SJSA1 (cell line): ENCODE measurements around the gene FGD5. TPM values are rescaled to one million over a fixed set of nuclear protein-coding genes. Genes with fewer than 3 reads are reported as not detected.

ENCODE experiments used
- DNase-seq, 2 experiments: peaks; one replicate each; pipeline ENCODE4 v3.0.0-alpha.2; 2015 to 2020; ENCODE audit warnings: low spot score in 2 of 2, low read depth in 1 of 2
- H3K27ac ChIP-seq: fragments of 250-450 bp; sonication (Bioruptor Pico); 2 replicates; pipeline ENCODE4 v1.5.1; 2020; ENCODE audit warnings: mild to moderate bottlenecking, moderate library complexity
- H3K27me3 ChIP-seq: fragments of 250-450 bp; sonication (Bioruptor Pico); replicated peaks from 2 replicates; pipeline ENCODE4 v1.5.1; 2020; ENCODE audit warnings: mild to moderate bottlenecking, moderate library complexity
- H3K36me3 ChIP-seq: fragments of 250-450 bp; sonication (Bioruptor Pico); 2 replicates; pipeline ENCODE4 v1.5.1; 2020; ENCODE audit warnings: mild to moderate bottlenecking
- H3K4me1 ChIP-seq: fragments of 250-450 bp; sonication (Bioruptor Pico); replicated peaks from 2 replicates; pipeline ENCODE4 v1.6.1; 2021; ENCODE audit warnings: mild to moderate bottlenecking
- H3K4me3 ChIP-seq: fragments of 250-450 bp; sonication (Bioruptor Pico); 2 replicates; pipeline ENCODE4 v1.5.1; 2020; ENCODE audit warnings: mild to moderate bottlenecking
- H3K9me3 ChIP-seq: fragments of 250-450 bp; sonication (Bioruptor Pico); replicated peaks from 2 replicates; pipeline ENCODE4 v1.5.1; 2020; ENCODE audit warnings: mild to moderate bottlenecking
- total RNA-seq: library from RNA; depleted of rRNA; stranded (reverse); fragments of >200 nt; shearing (Covaris generic); gene quantifications from 2 replicates; pipeline ENCODE4 v1.2.3, GENCODE V29; 2014

The FGD5 gene
- total RNA-seq, 1 experiment from 2014 or later = not detected

GRCh38 chr3:14920536-14920935, 101.8 kb downstream of the FGD5 start:
- Histone ChIP-seq H3K4me3 (no peak overlapping the region), H3K36me3 (no peaks in the 10 kb centered on the region)
- no peak for DNase-seq

GRCh38 chr3:14921034-14921616, 102.4 kb downstream of the FGD5 start:
- Histone ChIP-seq H3K4me1 (peaks cover 4% of the 10 kb centered on the region; the same call in 1 of the 2 replicates), H3K27me3 (no peaks in the 10 kb centered on the region; the same call in 1 of the 2 replicates), H3K27ac (no peak overlapping the region), H3K9me3 (no peaks in the 10 kb centered on the region), H3K4me3 (no peak overlapping the region), H3K36me3 (no peaks in the 10 kb centered on the region)
- DNase-seq = peak; percentile 73 to 82

More at GRCh38 chr3:14920536-14920935, 101.8 kb downstream of the FGD5 start:
- no peak overlapping the region for H3K27ac ChIP-seq
- H3K9me3 ChIP-seq = no peaks in the 10 kb centered on the region
- H3K27me3 ChIP-seq = no peaks in the 10 kb centered on the region; the same call in 1 of the 2 replicates
- H3K4me1 ChIP-seq = peaks cover 4% of the 10 kb centered on the region; the same call in 1 of the 2 replicates

DNA sequence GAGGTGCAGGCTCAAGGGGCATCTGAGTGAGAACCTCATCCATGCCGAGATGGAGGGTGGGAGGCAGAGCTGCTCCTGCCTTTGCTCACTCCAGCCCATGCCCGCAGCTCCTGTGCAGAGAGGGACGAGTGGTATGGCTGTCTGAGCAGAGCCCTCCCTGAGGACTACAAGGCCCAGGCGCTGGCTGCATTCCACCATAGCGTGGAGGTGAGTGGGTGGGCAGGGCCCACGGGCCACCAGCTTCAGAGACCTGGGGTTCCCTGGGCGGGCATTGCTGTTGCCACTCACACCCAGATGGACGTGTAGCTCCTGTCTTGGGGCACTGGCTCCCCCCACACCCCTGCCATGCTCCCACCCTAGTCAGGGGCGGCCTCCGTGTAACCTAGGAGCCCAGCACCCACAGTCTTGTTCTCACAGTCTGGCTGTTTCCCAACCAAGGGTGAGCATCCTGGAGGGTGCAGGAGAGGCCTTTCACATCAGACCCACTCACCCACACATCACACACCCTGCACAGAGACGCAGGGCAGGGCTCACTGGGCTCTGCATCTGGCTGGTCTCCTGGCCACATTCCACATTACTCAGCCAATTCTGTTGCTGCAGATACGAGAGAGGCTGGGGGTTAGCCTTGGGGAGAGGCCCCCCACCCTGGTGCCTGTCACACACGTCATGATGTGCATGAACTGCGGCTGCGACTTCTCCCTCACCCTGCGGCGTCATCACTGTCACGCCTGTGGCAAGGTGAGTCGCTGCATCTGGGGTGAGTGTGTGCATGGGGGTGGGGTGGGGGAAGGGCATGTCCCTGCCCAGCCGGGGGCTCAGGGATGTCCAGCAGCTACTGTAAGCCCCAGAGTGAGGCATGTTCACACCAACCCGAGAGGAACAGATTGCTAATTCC, 103.3 kb downstream of the FGD5 start:
- no peak for DNase-seq
- Histone ChIP-seq H3K27ac (no peak overlapping the region), H3K36me3 (no peaks in the 10 kb centered on the region), H3K27me3 (no peaks in the 10 kb centered on the region), H3K4me1 (peaks cover 4% of the 10 kb centered on the region; the same call in 1 of the 2 replicates), H3K4me3 (no peak overlapping the region), H3K9me3 (no peaks in the 10 kb centered on the region)

GRCh38 chr3:14922863-14923262, 104.1 kb downstream of the FGD5 start:
- Histone ChIP-seq H3K27me3 (no peaks in the 10 kb centered on the region), H3K27ac (no peak overlapping the region), H3K9me3 (no peaks in the 10 kb centered on the region), H3K4me3 (no peak overlapping the region), H3K36me3 (no peaks in the 10 kb centered on the region), H3K4me1 (peaks cover 4% of the 10 kb centered on the region; the same call in 1 of the 2 replicates)
- no peak for DNase-seq

- no peaks in the 10 kb centered on the region for H3K36me3 ChIP-seq
- no peak overlapping the region for H3K27ac ChIP-seq
- peaks cover 4% of the 10 kb centered on the region; the same call in 1 of the 2 replicates for H3K4me1 ChIP-seq
- no peak for DNase-seq
- H3K9me3 ChIP-seq = no peaks in the 10 kb centered on the region
- no peak overlapping the region for H3K4me3 ChIP-seq
- H3K27me3 ChIP-seq = no peaks in the 10 kb centered on the region
Measured at GRCh38 chr3:14923476-14923875, 104.7 kb downstream of the FGD5 start.

GRCh38 chr3:14925729-14926591, 107.2 kb downstream of the FGD5 start:
- Histone ChIP-seq H3K27ac (no peak overlapping the region), H3K27me3 (no peaks in the 10 kb centered on the region), H3K36me3 (no peaks in the 10 kb centered on the region), H3K4me3 (no peak overlapping the region), H3K4me1 (peaks cover 2% of the 10 kb centered on the region; the same call in 1 of the 2 replicates), H3K9me3 (no peaks in the 10 kb centered on the region)
- DNase-seq = peak in 1 of 2 experiments; percentile 35

- Histone ChIP-seq H3K36me3 (no peaks in the 10 kb centered on the region), H3K27ac (no peak overlapping the region), H3K27me3 (no peaks in the 10 kb centered on the region), H3K4me1 (no peaks in the 10 kb centered on the region), H3K4me3 (no peak overlapping the region), H3K9me3 (no peaks in the 10 kb centered on the region)
- DNase-seq = no peak
Measured at GRCh38 chr3:14926592-14926991, 107.8 kb downstream of the FGD5 start.

- Histone ChIP-seq H3K4me3 (no peak overlapping the region), H3K9me3 (no peaks in the 10 kb centered on the region), H3K27me3 (no peaks in the 10 kb centered on the region), H3K36me3 (no peaks in the 10 kb centered on the region), H3K27ac (no peak overlapping the region), H3K4me1 (no peaks in the 10 kb centered on the region)
- no peak for DNase-seq
Measured at GRCh38 chr3:14927308-14927707, 108.5 kb downstream of the FGD5 start.

DNA sequence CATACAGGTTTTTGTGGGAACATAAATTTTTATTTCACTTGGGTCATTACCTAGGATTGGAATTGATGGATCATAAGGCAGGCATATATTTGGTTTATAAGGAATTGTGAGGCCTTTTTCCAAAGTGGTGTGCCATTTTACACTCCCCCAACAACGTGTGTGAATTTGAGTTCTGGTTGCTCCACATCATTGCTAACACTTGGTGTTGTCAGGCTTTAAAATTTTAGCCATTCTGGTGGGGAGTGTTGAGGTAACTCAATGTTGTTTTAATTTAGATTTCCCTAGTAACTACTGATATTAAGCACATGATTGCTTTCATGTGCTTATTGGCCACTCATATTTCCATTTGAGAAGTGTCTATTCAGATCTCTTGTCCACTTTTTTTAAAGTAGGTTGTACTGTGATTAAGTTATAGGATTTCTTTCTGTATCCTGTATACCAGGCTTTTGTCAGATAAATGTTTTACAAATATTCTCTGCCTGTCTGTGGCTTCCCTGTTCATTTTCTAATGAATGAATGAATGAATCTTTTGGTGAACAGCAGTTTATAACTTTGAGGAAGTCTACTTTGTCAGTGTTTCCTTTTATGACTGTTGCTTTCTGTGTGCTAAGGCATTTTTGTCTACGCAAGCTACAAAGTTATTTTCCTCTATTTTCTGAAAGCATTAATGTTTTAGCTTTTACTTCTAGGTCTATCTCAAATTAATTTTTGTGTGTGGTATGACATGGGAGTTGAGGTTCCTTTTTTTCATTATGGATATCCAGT, 110.7 kb downstream of the FGD5 start:
- H3K27ac ChIP-seq = no peak overlapping the region
- no peaks in the 10 kb centered on the region for H3K9me3 ChIP-seq
- H3K27me3 ChIP-seq = no peaks in the 10 kb centered on the region
- DNase-seq = no peak
- no peaks in the 10 kb centered on the region for H3K36me3 ChIP-seq
- H3K4me1 ChIP-seq = no peaks in the 10 kb centered on the region
- H3K4me3 ChIP-seq = no peak overlapping the region

DNA sequence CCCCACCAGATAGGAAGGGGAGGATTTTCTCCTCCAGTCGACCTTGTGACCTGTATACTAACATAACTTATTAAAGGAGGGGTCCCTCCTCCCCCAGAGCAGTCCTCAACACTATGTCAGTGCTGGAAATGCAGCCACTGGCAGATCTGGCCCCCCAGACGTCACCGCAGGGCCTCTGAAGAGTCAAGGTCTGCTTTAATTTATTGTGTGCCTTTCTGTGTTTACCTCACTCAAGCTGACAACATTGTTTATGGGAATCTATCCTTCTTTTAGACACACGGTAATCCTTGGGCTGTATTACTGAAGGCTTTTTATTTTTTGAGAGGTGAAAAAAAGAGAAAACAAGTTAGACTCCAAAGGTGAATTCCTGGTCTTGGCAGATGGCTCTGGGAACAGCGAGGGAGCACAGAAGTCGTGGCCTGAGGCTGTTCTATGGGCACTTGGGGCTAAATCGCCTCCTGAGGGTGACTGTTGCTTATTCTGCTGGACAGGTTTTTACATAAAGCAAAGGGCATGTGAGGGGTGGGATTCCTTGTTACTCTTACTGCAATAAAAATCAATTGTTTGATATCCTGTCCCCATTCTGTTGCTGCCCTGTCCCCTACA, 115.2 kb downstream of the FGD5 start:
- DNase-seq = no peak
- H3K27ac ChIP-seq = no peak overlapping the region
- H3K4me3 ChIP-seq = no peak overlapping the region
- H3K36me3 ChIP-seq = no peaks in the 10 kb centered on the region
- no peaks in the 10 kb centered on the region for H3K4me1 ChIP-seq
- H3K27me3 ChIP-seq = no peaks in the 10 kb centered on the region
- H3K9me3 ChIP-seq = no peaks in the 10 kb centered on the region

DNA sequence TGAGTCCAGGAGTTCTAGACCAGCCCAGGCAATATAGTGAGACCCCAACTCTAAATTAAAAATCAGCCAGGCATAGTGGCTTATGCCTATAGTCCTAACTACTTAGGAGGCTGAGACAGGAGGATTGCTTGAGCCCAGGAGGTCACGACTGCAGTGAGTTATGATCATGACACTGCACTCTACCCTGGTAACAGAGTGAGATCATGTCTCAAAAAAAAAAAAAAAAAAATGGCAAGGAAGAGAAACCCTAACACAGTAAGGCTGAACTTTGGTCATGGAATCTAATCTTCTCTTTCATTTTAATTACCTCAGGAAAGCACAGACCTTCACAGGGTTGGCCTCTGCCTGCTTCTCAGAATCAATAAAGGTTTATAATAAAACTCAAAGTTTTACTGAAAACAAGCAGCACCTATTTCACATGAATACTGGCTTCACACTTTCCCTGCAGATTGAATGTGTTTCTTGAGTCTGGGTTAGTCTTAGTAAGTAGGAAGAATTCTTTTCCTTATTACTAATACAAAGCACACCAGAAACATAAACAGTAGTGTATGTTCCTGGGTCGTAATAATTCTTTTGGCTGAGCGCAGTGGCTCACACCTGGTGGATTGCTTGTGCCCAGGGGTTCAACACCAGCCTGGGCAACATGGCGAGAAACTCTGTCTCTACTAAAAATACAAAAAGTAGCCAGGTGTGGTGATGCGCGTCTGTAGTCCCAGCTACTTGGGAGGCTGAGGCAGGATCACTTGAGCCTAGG, 117.0 kb downstream of the FGD5 start:
- H3K27ac ChIP-seq = no peak overlapping the region

GRCh38 chr3:14938954-14939353, 120.2 kb downstream of the FGD5 start:
- no peak overlapping the region for H3K27ac ChIP-seq
- H3K4me3 ChIP-seq = no peak overlapping the region
- peaks cover 7% of the 10 kb centered on the region for H3K36me3 ChIP-seq
- H3K4me1 ChIP-seq = no peaks in the 10 kb centered on the region
- no peaks in the 10 kb centered on the region for H3K27me3 ChIP-seq
- H3K9me3 ChIP-seq = no peaks in the 10 kb centered on the region
- DNase-seq = no peak

More for the DNA sequence above, 117.0 kb downstream of the FGD5 start:
- no peaks in the 10 kb centered on the region for H3K27me3 ChIP-seq
- no peaks in the 10 kb centered on the region for H3K36me3 ChIP-seq
- H3K9me3 ChIP-seq = no peaks in the 10 kb centered on the region
- no peaks in the 10 kb centered on the region for H3K4me1 ChIP-seq
- DNase-seq = no peak
- H3K4me3 ChIP-seq = no peak overlapping the region
